CD4-positive, alpha-beta T cell treated with Interleukin-17A for 4 hours (primary cell): Measurements from ENCODE around the gene TM7SF2.
A peak's percentile ranks its signal among the peaks of the same experiment; 100 is the strongest.

Experiments
- DNase-seq: peaks from one replicate; pipeline ENCODE4 v3.0.0-alpha.2; 2020; ENCODE audit warnings: mixed read lengths

Gene TM7SF2

DNA sequence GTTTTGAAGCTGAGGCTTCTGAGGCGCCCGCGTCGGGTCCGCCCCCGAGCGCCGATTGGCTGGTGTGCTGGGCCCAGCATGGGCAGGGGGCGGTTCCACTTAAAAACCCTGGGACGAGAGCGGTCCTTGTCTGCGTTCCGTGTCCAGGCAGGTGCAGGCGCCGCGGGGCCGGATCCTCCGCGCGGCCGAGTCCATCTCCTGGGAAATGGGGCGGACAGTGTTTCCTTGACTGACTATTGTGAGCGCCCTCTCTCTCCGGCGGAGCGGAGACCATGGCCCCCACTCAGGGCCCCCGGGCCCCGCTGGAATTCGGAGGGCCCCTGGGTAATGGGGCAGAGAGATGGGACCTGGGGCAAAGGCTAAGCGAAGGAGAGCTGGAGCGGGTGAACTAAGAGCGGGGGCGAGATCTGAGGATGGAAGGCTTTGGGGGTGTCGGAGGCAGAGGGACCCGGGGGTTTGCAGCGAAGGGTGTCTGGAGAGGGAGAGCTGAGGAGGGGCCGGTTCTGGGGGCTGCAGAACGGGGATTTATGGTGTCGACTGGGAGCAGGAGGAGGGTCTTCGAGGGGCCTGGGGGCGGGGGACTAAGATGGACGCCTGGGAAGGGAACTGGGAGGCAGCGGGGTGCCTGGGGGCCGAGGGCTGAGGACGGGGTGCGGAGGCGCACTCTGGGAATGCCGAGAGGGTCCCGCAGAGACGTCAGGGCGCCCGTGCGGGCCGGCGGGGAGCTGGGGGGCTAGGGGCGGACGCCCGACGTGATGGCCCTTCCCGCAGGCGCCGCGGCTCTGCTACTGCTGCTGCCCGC lies at the start of gene TM7SF2:
Gene TM7SF2, plus strand, starts transcription at position 129 of the 802 bp plus-strand sequence. Its CDS starts 144 bp downstream, at position 273.
- peak; percentile 99 for DNase-seq

DNA sequence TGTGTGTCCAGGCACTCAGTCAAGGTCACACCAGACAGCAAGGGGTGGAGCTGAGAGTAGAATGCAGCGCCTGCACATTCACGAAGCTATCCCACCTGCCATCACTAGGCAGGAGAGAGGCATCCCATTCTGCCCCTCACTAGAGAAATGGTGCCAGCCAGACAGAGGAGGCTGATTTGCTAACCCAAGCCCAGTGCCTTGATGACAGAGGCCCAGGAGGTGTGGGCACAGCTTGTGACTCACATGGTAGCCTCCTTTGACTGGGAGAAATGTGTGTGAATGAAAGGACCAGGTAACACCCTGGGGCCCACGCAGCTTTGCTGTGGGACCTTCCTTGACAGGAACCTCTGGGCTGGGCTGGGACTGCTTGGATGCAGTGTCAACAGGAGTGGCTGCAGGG lies 48.1 kb upstream of the TM7SF2 start:
- DNase-seq = no peak

DNA sequence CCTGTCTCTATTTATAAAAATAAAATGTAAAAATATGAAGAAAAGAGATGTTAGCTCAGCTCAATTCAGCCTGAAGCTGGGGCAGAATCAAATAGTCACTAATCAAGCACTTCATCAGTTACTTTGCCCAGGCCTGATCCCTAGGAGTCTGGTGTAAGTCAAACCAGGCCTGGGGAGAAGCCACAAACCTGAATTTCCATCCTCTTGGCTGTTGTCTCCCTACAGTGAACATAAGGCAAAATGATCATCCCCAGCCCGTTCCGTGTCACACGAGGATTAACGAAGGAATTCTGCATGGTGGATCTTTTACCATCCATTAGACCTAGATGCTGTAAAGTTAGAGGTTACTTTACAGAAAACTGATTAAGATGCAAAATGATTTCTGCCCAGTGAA lies 46.8 kb upstream of the TM7SF2 start:
- no peak for DNase-seq

DNA sequence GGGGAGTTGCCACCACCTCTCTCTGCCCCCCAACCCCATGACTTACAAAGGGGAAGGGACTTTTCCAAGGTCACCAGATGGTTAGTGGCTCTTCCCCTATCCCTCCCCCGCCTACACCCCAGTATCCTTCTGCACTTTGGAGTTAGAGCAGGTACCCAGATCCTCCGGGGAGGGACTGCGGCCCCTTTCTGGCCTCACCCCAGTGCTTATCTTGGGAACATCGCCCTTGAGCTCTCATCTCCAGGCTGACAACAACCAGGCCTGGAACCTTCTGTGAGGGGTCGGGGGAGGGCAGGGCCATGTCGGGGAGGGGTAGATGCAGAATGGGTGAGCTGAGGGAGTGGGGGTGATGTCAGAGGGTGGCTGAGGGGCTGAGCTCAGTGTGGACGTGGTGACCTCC lies 45.8 kb upstream of the TM7SF2 start:
- no peak for DNase-seq

DNA sequence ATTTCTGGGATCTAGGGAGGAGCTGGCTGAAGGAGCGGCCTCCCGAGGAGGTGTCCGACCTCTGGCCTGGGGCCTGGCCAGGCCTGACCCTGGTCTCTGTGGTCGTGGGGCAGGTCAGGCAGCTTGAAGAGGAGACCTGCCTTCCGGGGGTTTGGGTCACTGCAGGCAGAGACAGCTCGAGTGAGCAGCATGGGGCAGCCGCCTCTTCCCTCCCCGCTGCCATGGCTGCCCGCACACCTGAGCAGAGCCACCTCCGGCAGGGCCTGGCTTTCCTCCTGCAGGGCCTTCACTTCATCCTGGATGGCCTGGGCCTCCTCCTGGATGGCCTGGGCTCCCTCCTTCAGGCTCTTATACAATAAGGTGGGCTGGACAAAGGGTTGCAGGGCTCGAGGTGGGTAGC lies 45.4 kb upstream of the TM7SF2 start:
- DNase-seq = no peak

DNA sequence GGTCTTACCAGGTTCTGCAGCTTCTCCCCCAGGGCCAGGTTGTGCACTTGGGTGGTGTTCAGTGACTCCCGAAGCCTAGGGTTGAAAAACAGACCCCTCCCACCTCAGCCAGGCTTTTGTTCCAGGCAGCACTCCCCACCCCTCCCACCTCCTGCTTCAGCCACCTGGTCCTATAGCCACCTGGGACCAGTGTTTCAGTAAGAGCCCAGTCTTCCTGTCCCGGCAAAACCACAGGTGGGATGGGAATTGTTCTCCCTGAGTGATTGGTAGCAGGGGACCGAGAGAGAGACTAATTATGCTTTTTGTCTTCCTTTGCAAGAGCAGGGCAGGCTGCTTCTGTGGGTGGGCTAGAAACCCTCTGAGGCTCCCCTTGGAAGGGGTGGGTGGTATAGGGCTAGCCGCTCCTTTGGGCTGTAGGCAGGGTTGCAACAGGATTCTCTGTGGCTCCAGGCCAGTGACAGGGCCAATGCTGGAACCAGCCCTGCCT lies 44.8 kb upstream of the TM7SF2 start:
- DNase-seq = no peak

DNA sequence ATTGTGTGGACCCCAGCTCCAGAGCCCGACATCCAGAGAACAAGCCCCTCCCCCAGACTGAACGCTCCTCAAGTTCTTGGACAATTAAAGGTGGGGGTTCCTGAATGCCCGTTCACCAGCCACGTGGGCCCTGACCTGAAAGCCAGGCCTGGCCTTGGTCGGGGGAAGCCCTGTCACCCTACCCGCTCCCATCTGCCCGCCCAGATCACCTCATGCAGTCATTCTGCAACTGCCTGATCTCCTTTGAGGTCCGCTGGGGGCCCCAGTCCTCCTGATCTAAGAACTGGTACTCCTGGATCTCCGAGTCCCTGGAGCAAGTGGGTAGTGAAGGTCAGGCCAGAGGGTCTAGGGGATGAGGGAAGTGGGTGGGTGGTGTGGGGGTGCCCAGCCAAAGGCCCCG lies 44.2 kb upstream of the TM7SF2 start:
- DNase-seq = no peak

DNA sequence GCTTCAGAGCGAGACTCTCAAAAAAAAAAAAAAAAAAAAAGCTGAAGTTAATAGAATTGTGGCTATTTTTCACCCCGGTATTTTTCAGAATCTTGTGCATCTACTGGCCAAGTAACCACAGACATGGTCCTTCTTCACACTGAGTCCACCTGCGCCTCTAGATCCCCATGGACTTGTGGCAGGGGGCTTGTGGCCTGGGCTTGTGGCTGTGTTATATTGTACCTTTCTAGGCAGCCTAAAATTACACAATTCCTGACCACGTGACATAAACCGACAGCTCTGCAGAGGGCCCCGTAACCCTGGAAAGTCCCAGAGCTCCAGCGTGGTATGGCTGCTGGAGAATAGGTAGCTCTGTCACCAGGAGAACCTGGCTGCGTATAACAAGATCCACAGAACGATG lies 42.5 kb upstream of the TM7SF2 start:
- no peak for DNase-seq

DNA sequence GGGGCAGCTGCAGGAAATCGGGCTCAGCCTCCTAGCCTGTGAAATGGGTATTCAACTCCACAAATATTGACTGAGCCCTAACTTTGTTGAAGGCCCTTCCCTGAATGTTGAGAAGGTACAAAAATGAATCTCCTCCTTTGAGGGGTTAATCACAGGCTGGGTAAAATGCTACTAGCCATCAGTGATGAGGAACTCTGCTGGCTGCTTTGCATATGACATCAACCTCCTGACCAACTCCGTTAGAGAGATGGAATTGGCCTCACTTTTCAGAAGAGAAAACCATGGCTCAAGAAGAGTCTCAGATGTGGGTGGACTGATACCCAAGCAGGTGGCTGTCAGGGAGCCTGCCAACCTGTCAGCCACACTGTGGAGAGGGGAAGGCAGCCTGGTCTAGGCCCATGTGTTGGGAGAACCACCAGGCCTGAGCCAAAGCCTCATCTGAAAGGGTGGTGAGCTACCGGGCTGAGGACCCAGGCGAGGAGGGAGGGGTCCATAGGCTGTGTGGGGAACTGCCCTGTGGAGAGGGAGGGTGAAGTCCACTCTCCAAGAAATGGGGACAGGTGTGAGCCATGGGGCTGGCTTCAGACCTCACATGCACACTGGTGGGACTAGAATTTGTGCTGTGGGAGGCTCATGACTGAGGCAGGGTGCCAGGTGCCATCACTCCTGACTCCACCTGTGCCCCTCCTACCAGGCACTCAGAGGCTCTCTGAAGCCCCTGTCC lies 39.6 kb upstream of the TM7SF2 start:
- no peak for DNase-seq

DNA sequence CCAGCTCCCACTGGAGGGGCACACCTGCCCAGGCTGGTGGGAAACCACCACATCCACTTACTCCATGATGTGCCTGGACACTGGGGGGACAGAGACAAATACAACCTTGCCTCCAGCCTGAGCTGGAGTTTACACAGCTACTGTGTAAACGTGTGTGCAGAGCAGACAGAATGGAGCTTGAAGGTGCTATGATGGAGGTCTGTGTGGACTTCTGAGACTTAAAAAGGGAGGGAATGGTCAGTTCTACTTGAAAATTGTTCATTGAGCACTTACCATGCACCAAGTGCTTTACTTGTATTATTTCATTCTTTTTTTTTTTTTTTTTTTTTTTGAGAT lies 39.1 kb upstream of the TM7SF2 start:
- no peak for DNase-seq

DNA sequence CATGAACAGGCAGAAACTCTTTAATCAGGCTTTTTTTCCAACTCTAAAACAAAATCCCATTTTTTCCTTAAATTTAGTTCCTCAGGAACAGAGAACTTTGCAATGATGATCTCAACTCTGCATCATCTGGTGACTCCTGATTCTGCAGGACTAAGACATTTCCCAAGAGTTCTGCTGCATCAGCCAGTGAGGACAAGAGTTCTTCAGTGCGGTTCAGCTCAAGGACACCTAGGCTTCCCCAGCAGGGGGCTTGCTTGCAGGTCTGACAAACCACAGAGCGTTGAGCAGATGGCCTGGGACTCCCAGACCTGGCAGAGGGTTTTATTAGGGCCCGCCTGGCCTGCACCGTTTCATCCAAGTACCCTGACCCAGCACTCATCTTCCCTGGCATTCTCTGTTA lies 34.2 kb upstream of the TM7SF2 start:
- no peak for DNase-seq

DNA sequence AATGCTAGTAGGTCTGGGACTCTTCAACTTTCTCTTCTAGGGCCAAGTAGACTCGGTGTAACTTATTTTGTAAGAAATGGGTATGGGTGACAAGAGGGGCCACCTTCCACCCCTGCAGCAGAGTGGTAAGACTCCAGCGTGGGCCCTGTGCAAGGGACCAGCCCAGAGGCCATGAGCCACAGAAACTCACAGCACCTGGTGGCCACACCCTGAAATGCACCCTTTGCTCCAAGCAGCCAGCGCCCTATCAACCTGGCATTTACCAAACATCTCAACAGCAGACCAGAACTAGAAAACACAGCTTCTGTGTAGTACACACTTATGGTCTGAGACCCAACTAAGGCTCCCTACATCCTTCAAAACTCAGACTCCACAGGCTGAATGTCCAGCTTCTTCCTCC lies 33.5 kb upstream of the TM7SF2 start:
- DNase-seq = peak; percentile 82

DNA sequence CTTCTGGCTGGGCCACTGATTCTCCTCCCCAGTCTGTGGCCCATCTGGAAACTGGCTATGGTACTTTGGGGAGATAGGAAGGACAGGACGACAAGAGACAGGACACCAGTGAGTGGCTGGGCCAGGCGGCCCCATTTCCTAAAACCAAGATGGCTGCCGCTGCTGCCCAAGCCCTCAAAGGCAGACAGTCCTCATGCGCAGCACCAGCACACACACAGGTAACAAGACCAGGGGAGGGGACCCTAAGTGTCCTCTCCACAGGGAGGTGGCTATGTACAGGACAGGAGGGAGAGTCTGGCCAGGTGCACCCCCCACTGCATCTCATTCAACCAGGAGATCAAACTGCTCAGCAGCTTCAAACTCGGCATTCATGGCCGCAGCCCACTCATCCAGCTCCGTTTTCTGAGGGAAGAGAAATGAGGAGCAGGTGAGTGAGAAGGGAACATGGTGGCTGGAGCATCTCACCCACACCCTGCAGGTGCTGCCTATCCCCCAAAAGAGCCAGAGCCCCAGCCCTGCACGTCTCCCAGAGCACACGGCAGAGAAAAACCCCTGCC lies 32.8 kb upstream of the TM7SF2 start:
- no peak for DNase-seq

DNA sequence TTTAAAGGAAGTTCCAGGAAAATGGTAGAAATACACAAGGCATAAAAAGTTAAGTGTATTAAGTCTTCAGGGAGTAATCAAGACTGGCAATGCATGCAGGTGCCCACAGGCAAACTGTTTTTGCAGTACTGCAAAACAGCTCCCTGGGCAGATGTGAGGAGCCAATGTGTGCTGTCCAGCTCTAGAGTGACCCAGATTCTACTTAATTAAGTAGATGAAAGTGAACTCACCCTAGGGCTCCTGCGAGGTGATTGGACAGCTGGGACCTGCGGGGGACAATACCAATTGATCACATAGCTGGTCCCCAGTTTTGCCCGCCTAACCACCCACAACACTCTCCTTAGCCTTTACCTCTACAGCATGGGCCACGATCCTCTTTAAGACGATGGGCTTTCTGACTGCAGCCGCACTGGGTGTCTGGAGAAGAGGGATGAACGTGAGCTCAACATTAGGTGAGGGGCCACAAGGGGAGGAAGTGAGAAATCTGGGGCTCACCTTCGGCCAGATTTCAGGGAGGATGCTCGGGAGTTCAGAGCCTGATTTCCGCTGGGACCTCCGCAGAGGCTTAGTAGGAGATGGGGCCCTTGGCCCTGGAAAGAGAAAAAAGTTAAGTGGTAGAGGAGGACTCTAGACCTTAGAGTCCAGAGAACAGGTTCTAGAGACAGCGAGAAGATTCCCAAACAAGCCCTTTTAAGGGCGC lies 28.4 kb upstream of the TM7SF2 start:
- no peak for DNase-seq

DNA sequence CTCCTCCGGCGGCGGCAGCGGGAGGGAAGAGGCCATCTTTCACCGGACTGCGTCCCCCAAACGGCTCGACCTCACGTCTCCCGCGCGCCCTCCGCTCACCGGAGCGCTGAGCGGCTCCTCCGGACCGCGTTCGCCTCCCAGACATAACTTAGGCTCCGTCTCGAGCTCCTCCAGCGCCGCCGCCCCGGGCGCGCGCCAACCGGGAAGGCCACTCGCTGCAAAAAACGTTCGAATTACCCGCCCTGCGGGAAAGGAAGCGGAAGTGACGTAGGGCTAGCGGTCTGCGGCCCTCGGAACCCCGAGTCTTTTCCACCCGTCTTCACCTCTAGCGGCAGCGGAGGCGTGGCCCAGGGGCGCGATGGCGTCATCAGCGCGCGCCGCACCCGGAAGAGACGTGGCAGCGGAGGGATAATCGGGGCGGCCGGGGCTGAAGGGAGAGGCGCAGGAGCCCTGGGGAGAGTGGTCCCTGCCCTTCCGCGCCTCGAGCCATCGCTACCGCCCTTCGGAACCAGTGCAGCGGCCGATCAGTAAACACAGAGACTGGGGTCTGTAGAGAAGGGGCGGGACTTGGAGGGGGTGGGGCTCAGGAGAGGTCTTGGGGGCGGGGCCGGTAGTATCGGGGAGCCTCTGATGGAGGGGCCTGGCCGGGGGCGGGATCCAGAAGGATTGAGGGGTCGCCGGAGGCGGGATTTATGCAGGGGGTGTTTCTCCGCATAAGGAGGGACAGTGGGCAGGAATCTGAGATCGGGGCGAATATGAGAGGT lies 27.7 kb upstream of the TM7SF2 start, which contains the start of the genes CDCA5 and ZFPL1:
Gene CDCA5, minus strand, starts transcription at position 207 of the 764 bp plus-strand sequence. Its CDS starts 62 bp downstream, at position 145.
Gene ZFPL1, plus strand, starts transcription at position 389 of the 764 bp plus-strand sequence. CDS start 477 bp downstream, outside the sequence.
- DNase-seq = peak; percentile 96

DNA sequence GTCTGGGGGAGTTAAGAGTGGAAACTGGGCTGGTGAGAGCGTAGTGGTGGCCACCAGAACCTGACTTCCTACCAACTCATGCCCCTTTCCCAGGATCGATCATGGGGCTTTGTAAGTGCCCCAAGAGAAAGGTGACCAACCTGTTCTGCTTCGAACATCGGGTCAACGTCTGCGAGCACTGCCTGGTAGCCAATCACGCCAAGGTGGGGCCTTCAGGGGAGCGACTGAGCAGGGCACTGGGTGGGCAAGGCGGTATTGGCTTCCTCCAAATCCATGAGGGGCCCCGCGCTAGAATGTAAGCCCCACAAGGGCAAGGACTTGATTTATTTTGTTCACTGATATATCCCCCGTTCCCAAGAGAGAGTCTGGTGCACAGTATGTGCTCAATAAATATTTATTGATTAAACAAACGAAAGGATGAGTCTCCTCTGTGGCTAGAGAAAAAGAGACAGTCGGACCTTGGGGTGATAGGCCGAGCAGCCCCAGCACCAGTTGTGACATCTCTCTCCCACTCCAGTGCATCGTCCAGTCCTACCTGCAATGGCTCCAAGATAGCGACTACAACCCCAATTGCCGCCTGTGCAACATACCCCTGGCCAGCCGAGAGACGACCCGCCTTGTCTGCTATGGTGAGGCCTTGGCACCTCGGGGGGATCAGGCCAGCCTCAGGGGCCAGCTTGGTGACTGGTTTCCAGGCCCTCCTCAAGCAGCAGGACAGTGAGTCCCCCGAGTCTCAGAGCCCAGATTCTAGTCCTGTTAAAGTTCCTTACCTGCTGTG lies 26.9 kb upstream of the TM7SF2 start:
- no peak for DNase-seq

DNA sequence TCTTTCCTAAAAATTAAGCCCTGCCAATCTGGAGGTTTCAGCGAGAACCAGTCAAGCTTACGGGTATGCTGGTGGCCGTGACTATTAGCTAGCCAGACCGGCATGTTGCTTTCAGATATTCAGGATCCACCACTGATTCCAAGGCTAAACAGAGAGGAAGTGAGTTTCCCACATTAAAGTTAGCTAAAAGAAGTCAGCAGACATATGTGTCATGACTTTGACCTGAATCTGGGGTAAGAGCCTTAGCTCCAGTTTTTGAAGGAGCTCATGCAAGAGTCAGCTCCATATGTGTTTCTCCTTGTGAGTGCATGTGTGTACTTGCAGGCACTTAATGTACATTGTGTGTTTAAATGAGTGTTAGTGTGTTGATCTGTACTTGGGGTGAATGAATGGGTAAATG lies 26.2 kb upstream of the TM7SF2 start:
- DNase-seq = no peak

DNA sequence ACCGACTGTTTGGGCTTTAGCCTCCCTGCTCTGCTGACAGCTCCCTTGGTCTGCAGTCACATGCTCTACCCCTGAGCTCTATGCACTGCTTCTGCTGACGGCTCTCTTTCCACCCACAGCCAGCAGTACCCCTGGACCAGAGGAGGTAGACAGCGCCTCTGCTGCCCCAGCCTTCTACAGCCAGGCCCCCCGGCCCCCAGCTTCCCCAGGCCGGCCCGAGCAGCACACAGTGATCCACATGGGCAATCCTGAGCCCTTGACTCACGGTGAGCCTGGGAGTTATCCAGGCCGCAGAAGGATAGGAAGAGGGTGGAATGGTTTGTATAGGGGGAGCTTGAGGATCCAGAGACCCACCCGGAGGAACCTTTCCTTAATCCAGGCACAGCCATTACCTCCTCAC lies 24.9 kb upstream of the TM7SF2 start:
- no peak for DNase-seq

DNA sequence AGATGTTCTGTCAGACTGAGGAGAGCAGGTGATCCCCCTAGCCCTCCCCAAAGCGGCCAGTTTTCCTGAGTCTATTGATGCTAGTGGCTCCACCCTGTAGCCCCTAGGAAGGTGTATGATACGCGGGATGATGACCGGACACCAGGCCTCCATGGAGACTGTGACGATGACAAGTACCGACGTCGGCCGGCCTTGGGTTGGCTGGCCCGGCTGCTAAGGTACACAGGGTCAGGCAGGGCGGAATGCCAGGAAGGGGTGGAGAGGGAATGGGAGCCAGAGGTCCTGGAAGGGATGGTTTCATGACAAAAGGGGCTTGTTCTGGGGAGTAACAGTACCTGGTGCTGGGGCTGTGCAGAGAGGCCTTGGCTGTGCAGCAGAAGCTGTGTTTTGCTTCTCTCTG lies 24.5 kb upstream of the TM7SF2 start:
- no peak for DNase-seq

DNA sequence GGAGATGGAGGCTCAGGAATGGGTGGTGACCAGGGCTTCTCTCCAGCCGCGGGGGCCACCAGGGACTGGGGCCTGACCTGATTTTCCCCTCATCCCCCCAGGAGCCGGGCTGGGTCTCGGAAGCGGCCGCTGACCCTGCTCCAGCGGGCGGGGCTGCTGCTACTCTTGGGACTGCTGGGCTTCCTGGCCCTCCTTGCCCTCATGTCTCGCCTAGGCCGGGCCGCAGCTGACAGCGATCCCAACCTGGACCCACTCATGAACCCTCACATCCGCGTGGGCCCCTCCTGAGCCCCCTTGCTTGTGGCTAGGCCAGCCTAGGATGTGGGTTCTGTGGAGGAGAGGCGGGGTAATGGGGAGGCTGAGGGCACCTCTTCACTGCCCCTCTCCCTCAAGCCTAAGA lies 23.8 kb upstream of the TM7SF2 start:
- no peak for DNase-seq

DNA sequence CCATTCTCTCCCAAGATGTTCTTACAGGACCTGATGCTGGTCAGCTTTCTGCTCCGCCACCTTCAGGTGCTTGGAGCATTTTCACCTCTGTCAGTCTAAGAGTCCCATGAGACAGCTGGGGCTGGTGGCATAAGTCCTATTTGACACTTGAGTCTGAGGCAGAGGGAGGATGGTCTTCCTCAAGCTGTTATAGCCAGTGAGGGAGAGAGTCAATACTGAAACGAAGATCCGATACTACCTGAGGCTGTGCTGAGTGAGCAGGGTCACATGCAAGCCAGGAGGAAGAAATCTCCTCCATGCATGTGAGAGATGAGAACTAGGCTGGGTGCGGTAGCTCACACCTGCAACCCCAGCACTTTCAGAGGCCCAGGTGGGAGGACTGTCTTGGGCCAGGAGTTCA lies 22.1 kb upstream of the TM7SF2 start:
- DNase-seq = no peak

DNA sequence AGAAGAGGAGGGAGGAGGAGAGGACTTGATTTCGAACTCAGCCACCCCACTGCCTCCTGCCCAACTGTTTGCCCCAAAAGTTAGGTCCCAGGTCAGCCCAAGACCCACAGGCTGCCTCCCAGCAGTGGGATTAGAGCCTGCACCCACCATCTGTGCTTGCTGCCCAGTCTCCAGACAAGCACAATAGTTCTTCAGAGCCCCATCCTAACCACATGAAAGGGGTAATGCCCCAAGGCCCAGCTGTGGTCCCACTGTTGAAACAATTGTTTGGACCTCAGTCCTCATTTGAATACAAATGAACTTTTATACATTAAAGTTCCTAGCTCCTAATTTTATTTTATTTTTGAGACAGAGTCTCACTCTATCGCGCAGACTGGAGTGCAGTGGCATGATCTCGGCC lies 21.0 kb upstream of the TM7SF2 start:
- DNase-seq = no peak
